HFF-Myc (cell line): Measurements from ENCODE around the gene UHRF1.
"Not testable (repeated sequence)": the region's sequence is repeated elsewhere in the genome, so short reads cannot be mapped to it uniquely, and the experiment has no call there.

Source experiments
- DNase-seq: peaks from one replicate; pipeline ENCODE4 v3.0.0-alpha.2; 2011; ENCODE audit warnings: low read depth; ENCODE audit errors: extremely low read depth
- H3K4me3 ChIP-seq: replicated peaks from 2 replicates; pipeline ENCODE4 v1.5.1; 2011; ENCODE audit warnings: low read depth, mild to moderate bottlenecking, control low read depth, low read length
- TF ChIP-seq, protein P1 (sequence below): IDR thresholded peaks from 2 replicates; pipeline ENCODE4 v1.5.1; 2012; ENCODE audit warnings: mild to moderate bottlenecking, low read depth, low read length, control low read depth; ENCODE audit errors: missing control alignments

Gene UHRF1

DNA sequence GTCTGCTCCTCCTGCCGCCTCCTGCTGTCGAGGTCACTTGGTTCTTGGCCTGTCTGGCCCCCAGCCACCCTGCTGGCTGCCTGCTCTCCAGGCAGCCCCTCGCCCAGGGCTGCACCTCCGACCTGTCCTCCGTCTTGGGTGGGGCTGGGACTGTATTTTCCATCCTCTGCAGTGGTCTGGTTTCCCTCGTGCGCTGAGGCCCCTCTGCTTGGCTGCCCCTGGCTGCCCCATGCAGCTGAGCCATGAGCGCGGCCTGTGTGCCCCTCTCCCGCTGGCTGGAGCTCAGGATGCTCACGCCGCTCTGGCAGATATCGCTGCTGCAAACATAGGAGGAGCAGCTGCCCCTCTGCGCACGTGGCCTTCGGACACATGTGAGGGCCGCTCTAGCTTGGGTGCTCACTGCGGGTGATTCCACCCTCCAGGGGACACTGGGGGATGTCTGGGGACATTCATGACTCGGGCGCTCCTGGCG lies 14.0 kb downstream of the UHRF1 start:
- TF ChIP-seq, protein P1, sequence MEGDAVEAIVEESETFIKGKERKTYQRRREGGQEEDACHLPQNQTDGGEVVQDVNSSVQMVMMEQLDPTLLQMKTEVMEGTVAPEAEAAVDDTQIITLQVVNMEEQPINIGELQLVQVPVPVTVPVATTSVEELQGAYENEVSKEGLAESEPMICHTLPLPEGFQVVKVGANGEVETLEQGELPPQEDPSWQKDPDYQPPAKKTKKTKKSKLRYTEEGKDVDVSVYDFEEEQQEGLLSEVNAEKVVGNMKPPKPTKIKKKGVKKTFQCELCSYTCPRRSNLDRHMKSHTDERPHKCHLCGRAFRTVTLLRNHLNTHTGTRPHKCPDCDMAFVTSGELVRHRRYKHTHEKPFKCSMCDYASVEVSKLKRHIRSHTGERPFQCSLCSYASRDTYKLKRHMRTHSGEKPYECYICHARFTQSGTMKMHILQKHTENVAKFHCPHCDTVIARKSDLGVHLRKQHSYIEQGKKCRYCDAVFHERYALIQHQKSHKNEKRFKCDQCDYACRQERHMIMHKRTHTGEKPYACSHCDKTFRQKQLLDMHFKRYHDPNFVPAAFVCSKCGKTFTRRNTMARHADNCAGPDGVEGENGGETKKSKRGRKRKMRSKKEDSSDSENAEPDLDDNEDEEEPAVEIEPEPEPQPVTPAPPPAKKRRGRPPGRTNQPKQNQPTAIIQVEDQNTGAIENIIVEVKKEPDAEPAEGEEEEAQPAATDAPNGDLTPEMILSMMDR = no peak
- no peak for DNase-seq
- no peak overlapping the region for H3K4me3 ChIP-seq

DNA sequence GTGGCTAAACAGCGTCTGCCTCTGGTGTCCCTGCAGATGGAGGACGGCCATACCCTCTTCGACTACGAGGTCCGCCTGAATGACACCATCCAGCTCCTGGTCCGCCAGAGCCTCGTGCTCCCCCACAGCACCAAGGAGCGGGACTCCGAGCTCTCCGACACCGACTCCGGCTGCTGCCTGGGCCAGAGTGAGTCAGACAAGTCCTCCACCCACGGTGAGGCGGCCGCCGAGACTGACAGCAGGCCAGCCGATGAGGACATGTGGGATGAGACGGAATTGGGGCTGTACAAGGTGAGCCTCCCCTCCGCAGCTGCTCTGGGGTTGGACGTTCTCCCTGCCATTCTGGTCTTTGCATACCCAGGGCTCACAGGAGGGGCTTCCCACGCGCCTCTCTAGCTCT lies 19.9 kb downstream of the UHRF1 start:
- no peak for DNase-seq
- H3K4me3 ChIP-seq = no peak overlapping the region
- TF ChIP-seq, protein P1 = no peak

DNA sequence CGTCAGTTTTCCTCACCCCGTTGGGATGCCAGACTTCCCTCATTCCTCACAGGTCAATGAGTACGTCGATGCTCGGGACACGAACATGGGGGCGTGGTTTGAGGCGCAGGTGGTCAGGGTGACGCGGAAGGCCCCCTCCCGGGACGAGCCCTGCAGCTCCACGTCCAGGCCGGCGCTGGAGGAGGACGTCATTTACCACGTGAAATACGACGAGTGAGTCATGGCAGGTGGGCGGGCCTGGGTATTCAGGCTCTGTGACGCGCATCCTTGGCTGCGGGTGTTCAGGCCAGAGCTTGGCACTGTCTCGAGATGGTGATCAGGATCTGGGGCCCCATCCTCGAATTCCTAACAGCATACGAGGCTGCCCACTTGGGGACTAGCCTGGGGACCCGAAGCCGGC lies 21.4 kb downstream of the UHRF1 start:
- no peak for DNase-seq
- TF ChIP-seq, protein P1 = no peak
- H3K4me3 ChIP-seq = no peak overlapping the region

DNA sequence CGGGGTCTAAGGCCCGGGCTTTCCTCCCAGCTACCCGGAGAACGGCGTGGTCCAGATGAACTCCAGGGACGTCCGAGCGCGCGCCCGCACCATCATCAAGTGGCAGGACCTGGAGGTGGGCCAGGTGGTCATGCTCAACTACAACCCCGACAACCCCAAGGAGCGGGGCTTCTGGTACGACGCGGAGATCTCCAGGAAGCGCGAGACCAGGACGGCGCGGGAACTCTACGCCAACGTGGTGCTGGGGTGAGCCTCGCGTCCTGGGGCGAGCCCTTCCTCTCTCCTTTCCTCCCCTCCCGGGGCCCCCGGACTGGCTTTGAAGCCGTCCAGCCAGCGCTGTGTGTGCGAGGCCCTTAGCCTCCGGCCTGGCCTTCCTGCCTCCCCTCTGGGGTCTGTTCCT lies 23.4 kb downstream of the UHRF1 start:
- TF ChIP-seq, protein P1 = no peak
- no peak for DNase-seq
- no peak overlapping the region for H3K4me3 ChIP-seq

DNA sequence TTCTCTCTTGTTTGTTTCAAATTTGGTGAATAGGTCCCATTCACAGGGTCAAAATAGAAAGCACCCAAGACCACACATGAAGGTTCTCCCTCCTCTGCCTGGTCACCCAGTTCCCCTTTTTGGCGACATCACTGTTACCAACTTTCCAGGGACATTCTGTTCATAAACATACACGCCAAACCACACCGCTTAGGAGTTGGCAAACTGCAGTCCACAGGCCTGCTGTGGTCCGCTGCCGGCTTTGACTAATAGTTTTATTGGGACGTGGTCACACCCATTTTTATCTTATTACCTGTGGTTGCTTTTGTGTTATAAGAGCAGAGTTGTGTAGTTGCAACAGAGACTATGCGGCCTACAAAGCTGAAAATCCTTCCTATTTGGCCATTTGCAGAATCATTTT lies 24.2 kb downstream of the UHRF1 start:
- DNase-seq = no peak
- no peak overlapping the region for H3K4me3 ChIP-seq
- TF ChIP-seq, protein P1 = no peak

DNA sequence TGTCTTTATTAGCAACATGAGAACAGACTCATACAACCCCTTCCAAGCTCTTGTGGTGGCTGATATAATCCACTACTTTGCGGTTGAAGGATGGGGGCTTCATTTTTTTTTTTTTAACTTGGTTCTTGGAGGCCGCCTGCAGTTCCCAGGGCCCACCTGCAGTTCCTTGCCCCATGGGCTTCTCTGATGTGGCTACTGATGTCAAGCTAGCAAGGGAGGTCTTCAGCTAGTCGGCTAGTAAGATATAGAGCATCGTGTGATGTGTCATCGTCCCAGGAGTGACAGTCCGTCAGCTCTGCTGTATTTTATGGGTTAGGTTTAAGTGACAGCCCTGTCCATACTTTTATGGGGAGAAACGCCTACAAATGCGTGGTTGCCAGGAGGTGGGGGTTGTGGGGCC lies 26.1 kb downstream of the UHRF1 start:
- TF ChIP-seq, protein P1 = no peak

DNA sequence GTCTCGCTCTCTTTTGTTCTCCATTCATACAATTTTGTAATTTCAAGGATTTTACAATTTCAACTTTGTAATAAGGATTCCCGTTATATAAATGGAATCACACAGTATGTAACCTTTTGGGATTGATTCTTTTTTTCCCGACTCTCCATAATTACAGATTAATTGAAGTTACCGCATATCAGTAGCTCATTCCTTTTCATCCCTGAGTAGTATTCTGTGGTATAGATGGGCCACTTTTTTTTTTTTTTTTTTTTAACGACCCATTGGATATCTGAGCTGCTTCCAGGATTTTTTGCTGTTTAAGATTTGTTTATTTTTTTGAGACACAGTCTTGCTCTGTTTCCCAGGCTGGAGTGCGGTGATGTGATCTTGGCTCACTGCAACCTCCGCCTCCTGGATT lies 27.8 kb downstream of the UHRF1 start:
- TF ChIP-seq, protein P1 = no peak
- DNase-seq = no peak
- H3K4me3 ChIP-seq = no peak overlapping the region

More for the DNA sequence above, 26.1 kb downstream of the UHRF1 start:
- H3K4me3 ChIP-seq = no peak overlapping the region
- no peak for DNase-seq

DNA sequence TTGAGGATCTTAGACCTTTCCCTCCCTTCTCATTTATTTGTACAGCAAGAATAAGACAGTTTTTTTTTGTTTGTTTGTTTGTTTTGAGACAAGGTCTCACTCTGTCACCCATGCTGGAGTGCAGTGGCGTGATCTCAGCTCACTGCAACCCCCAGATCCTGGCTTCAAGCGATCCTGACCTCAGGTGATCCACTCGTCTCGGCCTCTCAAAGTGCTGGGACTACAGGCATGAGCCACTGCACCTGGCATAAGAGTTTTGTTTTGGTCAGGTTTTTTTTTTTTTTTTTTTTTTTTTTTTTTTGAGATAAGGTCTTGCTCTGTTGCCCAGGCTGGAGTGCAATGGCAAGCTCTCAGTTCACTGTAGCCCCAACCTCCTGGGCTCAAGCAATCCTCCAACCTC lies 29.2 kb downstream of the UHRF1 start:
- not testable (repeated sequence) for H3K4me3 ChIP-seq, DNase-seq
